ENCODE data around the gene MINDY1. TPM values are rescaled to one million over a fixed set of nuclear protein-coding genes. Genes with fewer than 3 reads are reported as not detected.

Gene MINDY1
- total and polyA plus RNA-seq, 9 of the 15 experiments (the other 6 are each of a cell fraction or from before 2014, with no cell fraction given) = 0.49 to 11.0 (median 6.0) TPM

- no peak for TF ChIP-seq THAP7 (CRISPR knock-in tag; IDR thresholded peaks at IDR 0.05)
- TF ChIP-seq ZBTB43 (CRISPR knock-in tag; IDR thresholded peaks at IDR 0.05) = no peak
- TF ChIP-seq, protein P1, sequence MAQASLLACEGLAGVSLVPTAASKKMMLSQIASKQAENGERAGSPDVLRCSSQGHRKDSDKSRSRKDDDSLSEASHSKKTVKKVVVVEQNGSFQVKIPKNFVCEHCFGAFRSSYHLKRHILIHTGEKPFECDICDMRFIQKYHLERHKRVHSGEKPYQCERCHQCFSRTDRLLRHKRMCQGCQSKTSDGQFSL (CRISPR knock-in tag; IDR thresholded peaks at IDR 0.05) = 0 out of 2 replicates have a peak, but pooled peaks have one; percentile 19
- TF ChIP-seq, protein P1 (tag; IDR thresholded peaks at IDR 0.05) = 0 out of 4 replicates have a peak, but pooled peaks of 1 of the 2 experiments have one; percentile 16
- TF ChIP-seq, protein P2, sequence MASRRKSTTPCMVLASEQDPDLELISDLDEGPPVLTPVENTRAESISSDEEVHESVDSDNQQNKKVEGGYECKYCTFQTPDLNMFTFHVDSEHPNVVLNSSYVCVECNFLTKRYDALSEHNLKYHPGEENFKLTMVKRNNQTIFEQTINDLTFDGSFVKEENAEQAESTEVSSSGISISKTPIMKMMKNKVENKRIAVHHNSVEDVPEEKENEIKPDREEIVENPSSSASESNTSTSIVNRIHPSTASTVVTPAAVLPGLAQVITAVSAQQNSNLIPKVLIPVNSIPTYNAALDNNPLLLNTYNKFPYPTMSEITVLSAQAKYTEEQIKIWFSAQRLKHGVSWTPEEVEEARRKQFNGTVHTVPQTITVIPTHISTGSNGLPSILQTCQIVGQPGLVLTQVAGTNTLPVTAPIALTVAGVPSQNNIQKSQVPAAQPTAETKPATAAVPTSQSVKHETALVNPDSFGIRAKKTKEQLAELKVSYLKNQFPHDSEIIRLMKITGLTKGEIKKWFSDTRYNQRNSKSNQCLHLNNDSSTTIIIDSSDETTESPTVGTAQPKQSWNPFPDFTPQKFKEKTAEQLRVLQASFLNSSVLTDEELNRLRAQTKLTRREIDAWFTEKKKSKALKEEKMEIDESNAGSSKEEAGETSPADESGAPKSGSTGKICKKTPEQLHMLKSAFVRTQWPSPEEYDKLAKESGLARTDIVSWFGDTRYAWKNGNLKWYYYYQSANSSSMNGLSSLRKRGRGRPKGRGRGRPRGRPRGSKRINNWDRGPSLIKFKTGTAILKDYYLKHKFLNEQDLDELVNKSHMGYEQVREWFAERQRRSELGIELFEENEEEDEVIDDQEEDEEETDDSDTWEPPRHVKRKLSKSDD (conservative IDR thresholded peaks at IDR 0.05; ENCODE audit: low read length) = no peak
- TF ChIP-seq RB1 (IDR thresholded peaks at IDR 0.05; ENCODE audit: low read depth) = no peak
- no peak for TF ChIP-seq NFYB (IDR thresholded peaks at IDR 0.05; ENCODE audit: extremely low read depth, insufficient read length)
- TF ChIP-seq, protein P3, sequence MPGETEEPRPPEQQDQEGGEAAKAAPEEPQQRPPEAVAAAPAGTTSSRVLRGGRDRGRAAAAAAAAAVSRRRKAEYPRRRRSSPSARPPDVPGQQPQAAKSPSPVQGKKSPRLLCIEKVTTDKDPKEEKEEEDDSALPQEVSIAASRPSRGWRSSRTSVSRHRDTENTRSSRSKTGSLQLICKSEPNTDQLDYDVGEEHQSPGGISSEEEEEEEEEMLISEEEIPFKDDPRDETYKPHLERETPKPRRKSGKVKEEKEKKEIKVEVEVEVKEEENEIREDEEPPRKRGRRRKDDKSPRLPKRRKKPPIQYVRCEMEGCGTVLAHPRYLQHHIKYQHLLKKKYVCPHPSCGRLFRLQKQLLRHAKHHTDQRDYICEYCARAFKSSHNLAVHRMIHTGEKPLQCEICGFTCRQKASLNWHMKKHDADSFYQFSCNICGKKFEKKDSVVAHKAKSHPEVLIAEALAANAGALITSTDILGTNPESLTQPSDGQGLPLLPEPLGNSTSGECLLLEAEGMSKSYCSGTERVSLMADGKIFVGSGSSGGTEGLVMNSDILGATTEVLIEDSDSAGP (CRISPR knock-in tag; IDR thresholded peaks at IDR 0.05) = no peak
- no peak for TF ChIP-seq XRCC5 (IDR thresholded peaks at IDR 0.05; ENCODE audit: low read depth, low read length)
- no peak for TF ChIP-seq ZBED1 (IDR thresholded peaks at IDR 0.05)
- no peak for TF ChIP-seq FOSL1 (tag; conservative IDR thresholded peaks at IDR 0.05)
- TF ChIP-seq RBM14 (IDR thresholded peaks at IDR 0.05; ENCODE audit: borderline replicate concordance, insufficient read depth, low read depth, low read length) = no peak
- TF ChIP-seq ZBTB11 (CRISPR knock-in tag; IDR thresholded peaks at IDR 0.05) = 0 out of 6 replicates have a peak, but pooled peaks of 1 of the 3 experiments have one; percentile 12
- no peak for TF ChIP-seq CBX5 (IDR thresholded peaks at IDR 0.05; ENCODE audit: borderline replicate concordance, low read depth)
Observed at GRCh38 chr1:150981805-150982712, 24.6 kb downstream of the MINDY1 start, which contains the start of gene ANXA9 (continued).

Data from K562 (cell line).